ENCODE results near the gene PPP3CA.
"Not testable (repeated sequence)": the region's sequence is repeated elsewhere in the genome, so short reads cannot be mapped to it uniquely, and the experiment has no call there.

PPP3CA gene

DNA sequence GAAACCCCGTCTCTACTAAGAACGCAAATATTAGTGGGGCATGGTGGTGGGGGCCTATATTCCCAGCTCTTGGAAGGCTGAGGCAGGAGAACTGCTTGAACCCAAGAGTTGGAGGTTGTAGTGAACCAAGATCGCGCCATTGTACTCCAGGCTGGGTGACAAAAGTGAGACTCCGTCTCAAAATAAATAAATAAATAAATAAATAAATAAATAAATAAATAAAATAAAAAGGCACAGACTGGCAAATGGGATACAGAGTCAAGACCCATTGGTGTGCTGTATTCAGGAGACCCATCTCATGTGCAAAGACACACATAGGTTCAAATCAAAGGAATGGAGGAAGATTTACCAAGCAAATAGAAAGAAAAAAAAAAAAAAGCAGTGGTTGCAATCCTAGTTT, 216.3 kb downstream of the PPP3CA start:
- DNase-seq = not testable (repeated sequence)

DNA sequence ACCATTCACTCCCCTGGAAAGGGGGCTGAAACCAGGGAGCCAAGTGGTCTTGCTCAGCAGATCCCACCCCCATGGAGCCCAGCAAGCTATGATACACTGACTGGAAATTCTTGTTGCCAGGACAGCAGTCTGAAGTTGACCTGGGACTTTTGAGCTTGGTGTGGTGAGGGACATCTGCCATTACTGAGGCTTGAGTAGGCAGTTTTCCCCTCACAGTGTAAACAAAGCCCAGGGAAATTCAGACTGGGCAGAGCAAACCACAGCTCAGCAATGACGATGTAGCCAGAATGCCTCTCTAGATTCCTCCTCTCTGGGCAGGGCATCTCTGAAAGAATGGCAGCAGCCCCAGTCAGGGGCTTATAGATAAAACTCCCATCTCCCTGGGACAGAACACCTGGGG, 218.4 kb downstream of the PPP3CA start:
- not testable (repeated sequence) for DNase-seq

DNA sequence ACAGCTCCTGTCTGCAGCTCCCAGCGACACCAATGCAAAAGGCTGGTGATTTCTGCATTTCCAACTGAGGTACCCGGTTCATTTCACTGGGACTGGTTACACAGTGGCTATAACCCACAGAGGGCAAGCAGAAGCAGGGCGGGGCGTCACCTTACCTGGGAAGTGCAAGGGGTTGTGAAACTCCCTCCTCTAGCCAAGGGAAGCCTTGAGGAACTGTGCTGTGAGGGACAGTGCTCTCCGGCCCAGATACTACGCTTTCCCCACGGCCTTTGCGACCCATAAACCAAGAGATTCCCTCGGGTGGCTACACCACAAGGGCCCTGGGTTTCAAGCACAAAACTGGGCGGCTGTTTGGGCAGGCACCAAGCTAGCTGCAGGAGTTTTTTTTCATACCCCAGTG, 218.9 kb downstream of the PPP3CA start:
- no peak for DNase-seq

DNA sequence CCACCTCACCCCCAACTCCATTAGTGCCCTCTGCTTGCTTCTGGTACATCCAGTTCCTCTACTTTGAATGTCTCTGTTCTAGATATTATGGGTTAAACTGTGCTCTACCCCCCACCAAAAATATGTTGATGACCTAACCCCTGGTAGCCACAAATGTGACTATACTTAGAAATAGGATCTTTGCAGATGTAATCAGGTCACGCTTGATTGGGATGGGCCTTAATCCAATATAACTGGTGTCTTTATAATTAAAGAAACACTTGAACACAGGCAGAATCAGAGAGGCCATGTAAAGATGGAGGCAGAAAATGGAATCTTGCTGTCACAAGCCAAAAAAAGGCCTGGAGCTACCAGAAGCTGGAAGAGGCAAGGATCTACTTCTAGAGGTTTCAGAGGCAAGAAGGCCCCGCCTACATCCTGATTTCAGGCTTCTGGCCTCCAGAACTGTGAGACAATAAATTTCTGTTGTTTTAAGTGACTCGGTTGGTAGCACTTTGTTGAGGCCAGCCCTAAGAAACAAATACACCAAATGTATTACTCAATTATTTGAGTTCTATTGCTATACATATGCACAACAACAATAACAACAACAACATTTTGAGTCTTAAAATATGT, 220.0 kb downstream of the PPP3CA start:
- no peak for DNase-seq

DNA sequence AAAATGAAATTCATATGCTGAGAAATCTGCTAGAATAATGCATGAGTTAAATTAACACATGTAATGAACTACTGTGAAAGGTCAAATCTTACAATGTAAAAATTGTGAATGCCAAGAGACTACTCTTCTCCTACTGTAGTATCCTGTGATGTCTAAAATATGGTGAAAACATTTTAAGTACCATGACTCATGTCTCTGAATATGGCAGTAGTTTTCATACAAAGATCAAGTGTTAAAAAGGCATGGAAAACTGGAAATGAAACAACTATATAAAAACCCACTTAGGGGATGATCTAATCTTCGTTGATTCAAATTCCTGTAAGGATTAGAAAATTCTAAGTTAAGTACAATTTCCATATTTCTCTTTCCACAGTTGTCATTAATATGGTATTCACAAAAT, 221.3 kb downstream of the PPP3CA start:
- DNase-seq = no peak

DNA sequence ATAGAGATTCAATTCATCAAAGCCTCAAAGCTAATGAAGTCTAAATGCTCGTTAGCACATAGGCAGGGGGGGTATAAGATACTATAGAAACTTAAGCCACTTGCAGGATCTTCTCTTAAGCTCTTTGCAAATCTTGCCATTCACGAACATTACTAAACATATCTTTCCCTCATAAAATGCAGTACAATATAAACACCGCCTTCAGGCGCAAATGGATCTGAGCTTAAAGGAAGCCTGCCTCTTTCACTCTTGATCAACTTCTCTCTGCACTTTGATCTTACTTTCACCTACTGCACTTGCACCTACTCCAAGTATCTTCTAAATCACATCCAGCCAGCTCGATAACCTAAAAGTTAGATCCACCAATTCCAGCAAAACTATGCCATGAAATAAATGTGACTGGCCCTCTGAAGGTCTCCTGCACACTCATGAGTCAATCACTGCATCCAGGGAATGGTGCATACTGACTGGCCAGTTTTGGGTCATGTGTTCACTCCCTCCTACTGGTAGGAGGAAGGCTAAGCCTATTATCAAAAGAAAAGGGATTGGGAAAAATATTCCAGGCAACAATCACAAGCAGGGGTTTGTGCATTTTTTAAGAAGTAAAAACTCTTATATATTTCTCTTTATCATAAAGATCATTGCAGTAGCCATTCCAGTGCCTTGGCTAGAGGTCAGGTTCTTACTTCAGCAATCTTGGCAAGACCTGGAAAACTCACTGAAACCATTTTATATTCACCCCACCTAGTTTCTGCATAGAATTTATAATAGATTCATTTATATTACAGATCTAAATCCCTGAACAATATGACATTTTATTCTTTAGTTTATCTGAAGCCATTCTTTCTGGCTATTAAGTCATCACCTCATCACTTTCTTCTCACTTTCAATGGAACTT, 222.0 kb downstream of the PPP3CA start:
- DNase-seq = no peak

DNA sequence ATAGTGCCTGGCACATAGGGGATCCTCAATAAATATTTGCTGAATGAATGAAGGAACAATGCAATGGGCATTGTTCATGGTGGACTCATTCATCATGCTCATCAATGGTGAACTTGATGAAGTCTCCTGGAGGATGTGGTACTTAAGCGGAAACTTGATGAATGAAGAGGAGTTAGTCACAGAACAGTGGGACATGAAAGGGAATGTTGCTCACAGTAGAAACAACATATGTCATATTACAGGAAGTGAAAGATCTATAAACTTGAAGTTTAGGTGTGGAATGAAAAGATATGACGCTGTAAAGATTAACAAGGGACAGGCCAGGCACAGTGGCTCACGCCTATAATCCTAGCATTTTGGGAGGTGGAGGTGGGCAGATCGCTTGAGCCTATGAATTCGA, 224.1 kb downstream of the PPP3CA start:
- no peak for DNase-seq

DNA sequence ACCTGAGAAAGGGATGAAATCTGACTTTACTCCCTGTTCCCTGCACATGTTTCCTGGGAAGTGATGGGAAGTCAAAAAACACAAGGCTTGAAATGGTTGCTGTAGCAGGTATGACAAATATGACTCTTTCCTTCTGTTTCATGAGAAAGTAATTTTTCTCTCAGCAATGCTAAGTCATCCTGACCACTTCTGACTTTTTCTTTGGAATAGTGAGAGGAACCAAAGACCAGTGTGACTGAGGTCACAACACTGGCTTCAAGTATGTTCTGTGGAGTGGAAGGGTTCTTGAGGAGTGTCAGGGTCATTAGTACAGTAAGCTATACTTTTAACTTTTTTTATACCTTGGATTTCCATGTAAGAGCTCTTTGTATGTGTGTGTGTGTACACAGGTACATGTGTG, 225.3 kb downstream of the PPP3CA start:
- no peak for DNase-seq

DNA sequence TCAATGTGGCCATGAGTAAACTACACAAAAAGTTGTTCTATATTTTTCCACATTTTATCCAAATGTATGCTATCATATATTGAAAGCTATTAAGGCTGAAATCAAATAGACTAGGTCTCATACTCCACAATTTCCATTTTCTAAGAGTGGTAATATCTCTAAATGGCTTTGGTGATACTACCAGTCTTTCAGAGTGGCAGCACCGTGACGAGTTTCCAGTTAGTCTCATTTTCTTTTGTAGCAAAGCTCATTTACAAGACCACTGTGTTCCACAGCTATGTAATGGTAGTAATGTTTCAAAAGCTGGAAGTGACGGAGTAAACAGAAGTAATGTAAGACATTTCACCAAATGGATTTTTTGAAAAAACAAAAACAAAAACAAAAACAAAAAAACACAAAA, 228.2 kb downstream of the PPP3CA start:
- DNase-seq = no peak

DNA sequence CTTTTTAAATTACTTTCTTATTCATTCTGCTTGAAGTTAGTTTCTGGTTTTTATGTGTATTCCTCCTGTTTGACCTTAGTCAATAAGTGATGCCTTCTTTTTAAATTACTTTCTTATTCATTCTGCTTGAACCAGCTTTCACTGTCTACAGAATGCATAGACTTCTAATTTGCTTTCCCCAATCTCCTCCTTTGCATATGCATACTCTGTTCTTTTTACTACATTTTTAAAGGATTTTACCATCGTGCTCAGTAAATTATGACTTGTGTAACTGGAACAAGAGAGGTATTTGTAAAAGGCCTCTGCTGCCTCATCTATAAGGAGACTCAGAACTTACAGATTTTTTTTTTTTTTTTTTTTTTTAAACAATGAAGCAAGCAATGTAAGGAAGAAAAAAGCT, 228.7 kb downstream of the PPP3CA start:
- no peak for DNase-seq

DNA sequence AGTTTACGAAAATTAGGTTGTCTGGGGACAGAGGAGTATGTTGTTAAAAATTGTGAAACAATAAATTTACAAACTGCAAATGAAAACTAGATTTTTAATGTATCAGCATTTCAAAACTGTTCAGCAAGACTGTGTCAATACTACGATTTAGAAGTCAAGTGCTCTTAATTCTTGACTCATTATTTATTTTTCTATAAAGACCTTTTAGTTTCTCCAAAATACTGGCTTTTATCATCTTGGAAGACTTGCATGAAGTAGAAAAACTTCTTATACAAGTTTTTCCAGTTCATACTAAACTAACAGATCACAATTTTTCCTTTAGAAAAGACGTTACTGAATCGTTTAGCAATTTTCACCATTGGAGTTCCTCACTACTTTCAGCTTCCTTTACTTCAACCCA, 231.4 kb downstream of the PPP3CA start:
- no peak for DNase-seq

DNA sequence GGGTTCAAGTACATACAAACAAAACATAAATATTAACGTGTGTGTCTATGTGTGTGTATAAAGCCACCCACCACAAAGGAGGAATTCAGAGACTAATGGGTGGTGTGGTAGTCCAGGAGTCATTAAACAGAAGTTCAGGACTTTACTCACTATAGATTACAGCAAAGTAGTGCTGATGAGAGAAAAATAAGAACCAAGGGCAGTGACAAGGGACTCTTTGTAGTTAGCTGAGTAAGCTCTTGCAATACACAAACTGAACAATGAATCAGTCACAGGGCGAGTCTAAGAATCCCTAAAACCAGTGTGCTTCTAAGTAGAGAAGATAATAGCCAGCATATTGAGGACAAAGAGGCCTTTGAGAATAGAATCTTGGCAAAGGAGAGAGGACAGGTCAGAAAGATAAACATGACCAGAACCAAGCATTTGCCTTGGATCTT, 232.4 kb downstream of the PPP3CA start:
- DNase-seq = no peak

DNA sequence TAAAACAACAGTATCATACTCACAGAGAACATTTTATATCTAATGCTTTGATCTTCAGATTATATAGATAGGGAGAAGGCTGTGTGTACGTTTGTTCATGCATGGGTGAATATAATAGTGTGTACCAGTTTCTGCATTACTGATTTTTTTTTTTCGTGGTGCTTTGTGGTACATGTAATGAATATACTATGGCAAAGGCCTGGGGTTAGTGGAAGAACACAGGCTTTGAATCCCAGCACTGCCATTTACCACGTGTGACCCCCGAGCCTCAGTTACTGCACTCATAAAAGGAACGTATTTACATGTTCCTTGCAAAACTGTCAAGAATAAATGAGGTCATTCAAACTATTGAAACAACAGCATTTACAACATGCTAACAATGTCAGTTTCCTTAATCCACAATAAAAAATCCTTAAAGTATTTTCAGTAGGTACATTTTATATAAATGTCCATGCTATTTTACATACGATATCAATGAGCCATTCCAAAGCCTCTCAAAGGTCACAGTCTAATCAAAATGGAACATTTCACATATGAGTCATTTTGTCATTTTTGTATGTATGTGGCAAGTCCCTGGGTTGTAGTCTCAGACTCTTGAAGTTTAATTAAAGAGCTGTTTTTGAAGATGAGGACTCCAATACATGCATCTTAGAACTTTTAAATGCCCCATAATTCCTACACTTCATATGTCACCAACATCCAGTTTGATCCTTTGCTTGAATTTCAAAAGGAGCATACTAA, 242.8 kb downstream of the PPP3CA start:
- DNase-seq = no peak

DNA sequence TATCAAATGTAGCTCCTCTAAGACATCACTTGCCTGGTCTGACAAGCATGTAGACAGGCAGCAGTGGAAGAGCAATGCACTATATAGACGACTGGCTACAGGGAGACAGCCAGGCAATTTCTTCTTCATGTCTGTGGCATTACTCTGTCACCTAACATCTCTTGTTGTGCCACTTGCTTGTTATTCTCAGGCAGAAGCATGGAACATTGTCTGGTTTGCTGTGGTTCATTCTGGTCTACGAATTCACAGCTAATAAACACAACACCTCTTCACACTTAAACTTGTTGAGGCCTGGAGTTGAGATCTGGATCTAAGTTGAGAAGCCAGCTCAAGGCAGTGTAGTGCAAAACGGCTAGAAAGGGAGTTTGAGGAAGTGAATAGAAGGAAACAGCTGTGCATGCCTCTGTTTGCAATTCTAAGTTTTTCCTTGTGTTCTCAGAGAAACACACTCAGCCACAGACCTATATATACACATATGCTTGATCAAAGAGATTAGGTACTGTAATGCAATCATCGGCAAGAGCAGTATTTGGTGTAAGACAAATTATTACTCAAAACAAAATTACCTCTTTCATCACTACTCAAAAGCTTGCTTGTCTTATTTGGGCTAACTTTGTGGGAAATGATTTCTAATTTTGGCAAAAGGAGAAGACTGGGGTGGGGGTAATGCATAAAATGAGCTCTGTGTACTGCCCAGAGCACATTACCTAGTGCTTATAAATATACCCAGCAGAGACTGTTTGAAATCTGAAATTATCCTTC, 243.8 kb downstream of the PPP3CA start:
- DNase-seq = no peak

DNA sequence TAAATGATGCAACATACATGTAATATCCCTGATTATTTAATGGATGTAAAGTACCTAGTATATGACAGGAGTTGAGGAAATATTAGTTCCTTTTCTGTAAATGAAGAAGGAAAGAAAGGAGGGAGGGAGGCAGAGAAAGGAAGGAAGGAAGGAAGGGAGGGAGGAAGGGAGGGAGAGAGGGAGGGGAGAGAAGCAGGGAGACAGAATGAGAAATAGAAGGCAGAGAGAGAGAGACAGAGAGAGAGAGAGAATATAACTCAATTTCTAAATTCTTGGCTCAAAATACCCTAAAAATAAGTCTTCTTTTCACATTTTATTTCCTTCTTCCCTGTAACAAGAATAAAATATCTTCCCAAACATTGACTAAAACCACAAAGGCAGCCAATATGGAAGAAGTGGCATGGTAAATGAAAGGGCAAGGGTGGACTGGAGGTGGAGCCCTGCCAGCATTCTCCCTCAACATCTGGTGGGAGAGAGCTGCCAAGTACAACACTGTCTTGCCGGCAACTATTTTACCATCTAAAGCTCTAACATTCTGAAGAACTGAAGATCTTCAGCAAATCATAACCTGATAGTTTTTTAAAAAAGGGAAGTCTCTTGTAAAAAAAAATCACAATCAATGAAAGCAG, 245.1 kb downstream of the PPP3CA start:
- DNase-seq = no peak

DNA sequence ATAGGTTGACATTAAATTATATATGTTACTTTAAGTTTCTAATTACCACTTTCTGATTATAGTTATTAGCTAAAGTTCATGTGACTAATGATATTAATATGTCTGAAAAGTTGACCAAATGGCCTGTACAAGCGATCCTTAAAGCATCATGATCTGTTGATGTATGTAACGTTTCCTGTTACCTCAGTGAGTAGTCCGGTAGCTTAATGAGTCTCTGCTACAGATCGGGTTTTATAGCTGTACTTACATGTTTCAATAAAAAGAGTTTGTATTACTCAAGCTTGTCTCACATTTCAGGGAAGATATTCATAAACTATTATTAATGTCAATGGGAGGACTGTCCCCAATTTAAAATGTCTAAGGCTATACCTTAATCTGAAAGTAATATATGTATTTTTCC, 246.3 kb downstream of the PPP3CA start:
- no peak for DNase-seq

DNA sequence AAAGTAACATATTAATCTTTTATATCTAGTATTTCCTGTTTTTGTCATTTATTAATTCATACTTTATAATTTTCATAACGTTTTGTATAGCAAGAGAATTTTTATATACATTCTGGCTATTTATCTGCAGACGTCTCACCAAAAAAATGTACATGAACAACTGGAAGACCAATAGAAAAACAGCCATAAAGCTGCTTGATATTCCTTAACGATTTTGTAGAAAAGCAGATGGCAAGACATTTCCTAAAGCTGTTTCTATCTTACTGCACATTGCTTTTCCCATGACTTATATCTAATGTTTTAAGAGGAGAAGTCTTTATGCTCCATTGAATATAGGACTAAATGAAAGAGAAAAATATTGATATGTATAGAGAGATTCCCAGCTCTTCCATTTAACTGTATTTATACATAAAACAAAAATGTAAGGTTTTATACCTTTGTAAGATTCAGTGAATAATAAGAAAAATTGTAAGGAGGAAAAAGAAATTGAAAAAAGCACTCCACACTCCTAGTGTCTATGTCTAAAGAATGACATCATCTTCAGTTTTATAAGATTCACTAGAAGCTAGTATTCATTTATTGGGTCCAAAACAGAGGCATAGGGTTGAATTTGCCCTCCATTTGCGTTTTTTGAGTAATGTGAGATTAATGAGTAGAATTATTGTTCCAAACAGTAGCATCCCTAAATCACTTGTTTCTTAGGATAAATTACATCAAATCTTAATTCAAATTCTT, 248.5 kb downstream of the PPP3CA start:
- no peak for DNase-seq

DNA sequence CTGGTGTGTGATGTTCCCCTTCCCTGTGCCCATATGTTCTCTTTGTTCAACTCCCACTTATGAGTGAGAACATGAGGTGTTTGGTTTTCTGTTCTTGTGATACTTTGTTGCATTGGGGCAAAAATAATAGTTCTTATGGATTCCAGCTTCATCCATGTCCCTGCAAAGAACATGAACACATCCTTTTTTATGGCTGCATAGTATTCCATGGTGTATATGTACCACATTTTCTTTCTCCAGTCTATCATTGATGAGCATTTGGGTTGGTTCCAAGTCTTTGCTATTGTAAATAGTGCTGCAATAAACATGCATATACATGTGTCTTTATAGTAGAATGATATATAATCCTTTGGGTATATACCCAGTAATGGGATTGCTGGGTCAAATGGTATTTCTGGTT, 254.7 kb downstream of the PPP3CA start:
- not testable (repeated sequence) for DNase-seq

DNA sequence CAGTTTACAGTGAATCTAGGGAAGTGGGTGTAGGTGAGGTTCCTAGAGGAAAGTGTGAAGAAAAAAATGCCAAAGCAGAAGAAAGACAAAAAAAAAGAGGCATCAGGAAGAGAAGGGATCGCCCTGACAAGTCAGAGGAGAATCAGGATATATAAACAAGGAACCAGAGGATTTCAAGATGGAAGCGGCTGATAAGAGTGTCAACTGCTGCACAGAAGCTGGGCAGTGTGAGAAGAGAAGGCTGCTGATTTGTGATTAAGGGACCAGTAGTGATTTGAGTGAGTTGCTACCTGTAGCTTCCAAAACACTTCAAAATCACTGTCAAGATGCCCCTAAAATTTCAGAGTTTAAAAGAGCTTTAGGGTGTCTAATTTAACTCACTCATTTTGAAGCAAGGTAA, 258.2 kb downstream of the PPP3CA start:
- no peak for DNase-seq

DNA sequence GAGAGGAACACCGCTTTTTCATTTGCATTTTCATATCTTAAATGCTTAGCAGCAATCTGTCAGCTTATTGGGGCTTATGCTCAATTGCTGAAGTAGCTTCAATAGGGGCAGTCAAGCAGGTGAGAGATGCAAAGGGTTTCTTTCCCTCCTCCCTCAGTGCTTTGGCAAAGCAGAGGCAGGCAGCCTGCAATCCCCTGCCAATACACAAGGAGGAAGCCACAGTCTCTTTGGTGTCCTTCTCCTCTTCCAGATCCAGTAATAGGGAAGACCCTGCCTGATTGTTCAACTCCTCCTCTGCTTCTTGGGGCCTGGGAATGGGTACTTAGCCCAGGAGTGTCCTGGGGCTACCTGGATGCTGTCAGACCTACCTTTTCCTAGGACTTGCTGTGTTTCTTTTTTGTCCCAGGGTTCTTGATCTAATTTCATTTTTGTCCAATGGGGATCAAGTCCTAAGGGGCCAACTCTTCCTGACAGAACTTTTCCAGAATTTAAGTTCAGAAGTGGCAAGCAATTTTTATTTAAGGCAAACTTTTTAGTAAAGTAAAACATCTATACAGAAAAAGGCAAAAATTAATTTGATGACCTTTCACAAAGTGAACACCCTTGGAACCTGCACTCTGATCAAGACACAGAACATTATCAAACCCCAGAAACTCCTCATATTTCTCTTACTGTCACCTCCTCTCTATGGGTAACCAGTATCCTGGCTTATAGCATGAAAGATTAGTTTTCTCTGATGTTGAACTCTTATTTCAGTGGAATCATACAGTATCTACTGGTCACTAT, 260.3 kb downstream of the PPP3CA start:
- DNase-seq = no peak

DNA sequence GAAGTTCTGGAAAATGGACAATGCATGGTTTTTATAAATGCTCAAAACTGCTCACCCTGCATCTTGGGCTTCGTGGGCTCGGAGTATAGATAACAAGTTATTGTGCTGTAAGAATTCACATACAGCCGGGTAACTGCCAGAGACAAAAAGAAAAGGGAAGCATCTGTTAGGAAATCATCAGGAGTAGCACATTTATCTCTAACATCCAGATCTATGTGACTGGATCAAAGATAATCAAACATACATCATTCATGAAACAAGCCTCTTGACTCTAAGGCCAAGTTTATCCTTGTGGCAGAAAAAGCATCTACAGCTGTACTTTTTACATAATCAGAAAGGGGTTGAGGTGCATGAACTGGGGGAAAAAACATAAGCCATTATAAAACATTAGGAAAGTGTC, 264.2 kb downstream of the PPP3CA start:
- no peak for DNase-seq

Measured in stimulated activated CD4-positive, alpha-beta T cell treated with anti-CD3 and anti-CD28 coated beads, Interleukin-1b, Interleukin-23, amount 100 ng/mL, for 48 hours (primary cell).